Measurements from ENCODE around the gene ASGR1.

DNA sequence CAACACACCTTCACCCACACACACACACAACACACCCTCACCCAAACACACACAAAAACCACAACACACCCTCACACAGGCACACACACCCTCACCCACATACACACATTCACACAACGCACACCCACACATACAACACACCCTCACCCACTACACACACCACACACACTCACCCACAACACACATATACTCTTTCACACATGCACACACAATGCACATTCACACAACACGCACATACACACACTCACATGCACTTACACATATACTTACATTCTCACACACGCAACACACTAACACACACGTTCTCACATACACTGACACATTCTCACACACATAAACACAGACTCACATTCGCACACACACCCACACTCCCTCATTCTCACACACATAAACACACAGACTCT is 3.8 kb downstream of the ASGR1 start:
- TF ChIP-seq, protein P1, sequence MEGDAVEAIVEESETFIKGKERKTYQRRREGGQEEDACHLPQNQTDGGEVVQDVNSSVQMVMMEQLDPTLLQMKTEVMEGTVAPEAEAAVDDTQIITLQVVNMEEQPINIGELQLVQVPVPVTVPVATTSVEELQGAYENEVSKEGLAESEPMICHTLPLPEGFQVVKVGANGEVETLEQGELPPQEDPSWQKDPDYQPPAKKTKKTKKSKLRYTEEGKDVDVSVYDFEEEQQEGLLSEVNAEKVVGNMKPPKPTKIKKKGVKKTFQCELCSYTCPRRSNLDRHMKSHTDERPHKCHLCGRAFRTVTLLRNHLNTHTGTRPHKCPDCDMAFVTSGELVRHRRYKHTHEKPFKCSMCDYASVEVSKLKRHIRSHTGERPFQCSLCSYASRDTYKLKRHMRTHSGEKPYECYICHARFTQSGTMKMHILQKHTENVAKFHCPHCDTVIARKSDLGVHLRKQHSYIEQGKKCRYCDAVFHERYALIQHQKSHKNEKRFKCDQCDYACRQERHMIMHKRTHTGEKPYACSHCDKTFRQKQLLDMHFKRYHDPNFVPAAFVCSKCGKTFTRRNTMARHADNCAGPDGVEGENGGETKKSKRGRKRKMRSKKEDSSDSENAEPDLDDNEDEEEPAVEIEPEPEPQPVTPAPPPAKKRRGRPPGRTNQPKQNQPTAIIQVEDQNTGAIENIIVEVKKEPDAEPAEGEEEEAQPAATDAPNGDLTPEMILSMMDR (IDR thresholded peaks at IDR 0.05): no peak
- TF ChIP-seq ZFX (IDR thresholded peaks at IDR 0.05; ENCODE audit: borderline replicate concordance): no peak

Data from 22Rv1 (cell line).